Ascending aorta (tissue), 2 donors: Measurements from ENCODE around the gene PCLAF. TPM values are rescaled to one million over a fixed set of nuclear protein-coding genes. Genes with fewer than 3 reads are reported as not detected.

ENCODE experiments used
- DNase-seq, 2 donors: peaks; one replicate each; pipeline ENCODE4 v3.0.0-alpha.2; 2019; ENCODE audit warnings: low spot score in 2 of 2
- H3K27ac ChIP-seq, 2 donors: fragments of 200-600 bp; sonication (generic); one replicate each; pipeline ENCODE4 v1.5.1; 2016 to 2017; ENCODE audit warnings: mild to moderate bottlenecking in 1 of 2
- H3K27me3 ChIP-seq: fragments of 200-600 bp; sonication (generic); one replicate; pipeline ENCODE4 v1.5.1; 2017
- H3K36me3 ChIP-seq, 2 donors: fragments of 200-600 bp; sonication (generic); one replicate each; pipeline ENCODE4 v1.5.1; 2016
- H3K4me1 ChIP-seq, 2 donors: fragments of 200-600 bp; sonication (generic); one replicate each; pipeline ENCODE4 v1.5.1; 2016 to 2017; ENCODE audit warnings: mild to moderate bottlenecking in 1 of 2
- H3K4me3 ChIP-seq, 2 donors: fragments of 200-600 bp; sonication (generic); one replicate each; pipeline ENCODE4 v1.5.1; 2016 to 2017; ENCODE audit warnings: mild to moderate bottlenecking in 1 of 2
- H3K9me3 ChIP-seq, 2 donors: fragments of 200-600 bp; sonication (generic); one replicate each; pipeline ENCODE4 v1.5.1; 2016
- intact Hi-C: fragments of 100-400 bp; cut with DNase I; formaldehyde crosslinking; loops from one replicate; pipeline ENCODE4 v1.15.1; 2023
- total RNA-seq: library from RNA; depleted of rRNA; stranded (reverse); fragments of >200 nt; gene quantifications from one replicate; pipeline ENCODE4 v1.1.0, GENCODE V29; 2016
- TF ChIP-seq, protein P1 (sequence below), 3 experiments: fragments of 200-600 bp in 2 of 3; fragments of 450-650 bp in 1 of 3; sonication (generic) in 2 of 3; IDR thresholded peaks; one replicate each; pipeline ENCODE4 v1.5.1; 2016 to 2019; ENCODE audit warnings: antibody characterized with exemption in 3 of 3, mild to moderate bottlenecking in 1 of 3, moderate library complexity in 1 of 3

The PCLAF gene
- total RNA-seq, 1 donor from 2014 or later: not detected

DNA sequence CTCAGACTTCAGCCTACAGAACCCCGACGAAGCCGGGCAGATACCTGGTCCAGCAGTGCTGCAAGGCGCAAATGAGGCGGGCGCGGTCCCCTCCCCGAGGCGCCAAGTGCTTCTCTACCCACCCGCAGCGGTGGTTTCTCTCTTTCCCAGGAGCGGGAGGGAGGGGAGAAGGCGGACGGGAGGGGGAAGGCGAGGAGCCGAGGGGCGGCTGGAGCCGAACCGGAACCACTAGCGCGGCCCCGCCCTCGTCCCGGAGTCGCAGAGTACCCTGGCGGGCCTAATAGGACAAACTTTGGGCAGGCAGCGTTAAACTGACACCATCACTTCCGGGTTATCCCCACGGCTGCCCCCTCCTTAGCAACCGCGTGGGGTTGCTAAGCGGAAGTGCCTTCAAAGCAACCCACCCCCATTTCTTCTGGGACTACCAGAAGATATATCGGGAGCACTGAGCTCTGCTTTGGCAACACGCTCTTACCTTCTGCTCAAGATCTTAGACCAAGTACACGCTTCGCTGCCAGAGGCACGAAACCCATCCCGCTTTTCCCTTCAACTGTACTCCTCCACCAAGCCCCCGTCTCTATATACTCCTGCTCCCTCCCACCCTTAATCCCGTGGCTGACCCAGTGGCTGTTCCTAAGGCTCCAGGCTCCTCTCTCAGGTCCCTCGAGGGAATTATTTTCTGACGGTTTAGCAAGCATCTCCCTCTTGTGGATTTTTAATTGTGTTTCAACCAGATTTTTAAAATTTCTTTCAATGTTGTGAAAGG lies 25.1 kb downstream of the PCLAF start, which contains the start of gene CSNK1G1:
TSS of gene CSNK1G1 (minus strand) at position 230 of the 766 bp plus-strand sequence. CDS start 55,674 bp downstream, outside the sequence.
- Histone ChIP-seq H3K27ac (peak within 1 kb of the TSS; percentile 27 to 63), H3K9me3 (no peaks in the 10 kb centered on the region), H3K27me3 (no peaks in the 10 kb centered on the region), H3K36me3 (no peaks in the 10 kb centered on the region), H3K4me3 (peak within 1 kb of the TSS; percentile 82 to 97), H3K4me1 (peaks cover 0 to 7% of the 10 kb centered on the region in 2 donors)
- peak; percentile 84 to 97 for DNase-seq
- intact Hi-C loops: loop anchor here (1.0 kb wide), 2 partner anchors 25 to 193 kb away; partner anchors contain the start of genes PCLAF and PPIB
- TF ChIP-seq, protein P1, sequence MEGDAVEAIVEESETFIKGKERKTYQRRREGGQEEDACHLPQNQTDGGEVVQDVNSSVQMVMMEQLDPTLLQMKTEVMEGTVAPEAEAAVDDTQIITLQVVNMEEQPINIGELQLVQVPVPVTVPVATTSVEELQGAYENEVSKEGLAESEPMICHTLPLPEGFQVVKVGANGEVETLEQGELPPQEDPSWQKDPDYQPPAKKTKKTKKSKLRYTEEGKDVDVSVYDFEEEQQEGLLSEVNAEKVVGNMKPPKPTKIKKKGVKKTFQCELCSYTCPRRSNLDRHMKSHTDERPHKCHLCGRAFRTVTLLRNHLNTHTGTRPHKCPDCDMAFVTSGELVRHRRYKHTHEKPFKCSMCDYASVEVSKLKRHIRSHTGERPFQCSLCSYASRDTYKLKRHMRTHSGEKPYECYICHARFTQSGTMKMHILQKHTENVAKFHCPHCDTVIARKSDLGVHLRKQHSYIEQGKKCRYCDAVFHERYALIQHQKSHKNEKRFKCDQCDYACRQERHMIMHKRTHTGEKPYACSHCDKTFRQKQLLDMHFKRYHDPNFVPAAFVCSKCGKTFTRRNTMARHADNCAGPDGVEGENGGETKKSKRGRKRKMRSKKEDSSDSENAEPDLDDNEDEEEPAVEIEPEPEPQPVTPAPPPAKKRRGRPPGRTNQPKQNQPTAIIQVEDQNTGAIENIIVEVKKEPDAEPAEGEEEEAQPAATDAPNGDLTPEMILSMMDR (IDR thresholded peaks at IDR 0.05): peak; percentile 15 to 40 (median 24)

DNA sequence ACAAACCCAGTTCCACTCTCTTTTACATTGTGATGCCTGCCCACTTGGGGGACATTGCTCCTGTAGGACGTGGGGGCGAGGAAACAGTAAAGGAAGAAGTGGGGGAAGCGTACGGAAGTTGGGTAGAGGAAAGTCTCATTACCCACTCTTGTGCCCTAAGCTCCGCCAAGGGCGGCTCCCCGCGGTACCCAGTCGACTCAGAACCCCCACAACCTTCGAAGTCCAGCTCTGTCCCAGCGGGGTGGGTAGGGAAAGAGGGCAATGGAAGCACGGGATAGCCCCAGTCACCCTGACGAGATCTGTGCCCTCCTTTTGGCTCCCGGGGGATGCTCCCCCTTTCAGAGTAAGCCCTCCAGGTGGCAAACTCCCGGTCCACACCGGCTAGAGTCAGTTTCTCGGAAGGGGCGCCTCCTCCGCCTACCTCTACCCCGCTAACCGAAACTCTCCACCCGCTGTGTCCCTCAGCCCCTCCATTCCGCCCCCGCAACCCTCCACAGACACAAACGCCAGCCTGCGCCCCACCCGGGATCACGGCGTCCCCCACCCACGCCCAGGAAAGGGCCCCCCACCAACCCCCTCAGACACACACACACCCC lies 25.8 kb downstream of the PCLAF start:
- H3K9me3 ChIP-seq: no peaks in the 10 kb centered on the region
- H3K4me1 ChIP-seq: peaks cover 0 to 7% of the 10 kb centered on the region in 2 donors
- no peaks in the 10 kb centered on the region for H3K36me3 ChIP-seq
- DNase-seq: no peak
- intact Hi-C loops: no loop called here
- H3K27me3 ChIP-seq: no peaks in the 10 kb centered on the region
- TF ChIP-seq, protein P1 (IDR thresholded peaks at IDR 0.05): no peak
- peak overlapping the region; percentile 27 to 63 for H3K27ac ChIP-seq
- peak overlapping the region; percentile 82 to 97 for H3K4me3 ChIP-seq

DNA sequence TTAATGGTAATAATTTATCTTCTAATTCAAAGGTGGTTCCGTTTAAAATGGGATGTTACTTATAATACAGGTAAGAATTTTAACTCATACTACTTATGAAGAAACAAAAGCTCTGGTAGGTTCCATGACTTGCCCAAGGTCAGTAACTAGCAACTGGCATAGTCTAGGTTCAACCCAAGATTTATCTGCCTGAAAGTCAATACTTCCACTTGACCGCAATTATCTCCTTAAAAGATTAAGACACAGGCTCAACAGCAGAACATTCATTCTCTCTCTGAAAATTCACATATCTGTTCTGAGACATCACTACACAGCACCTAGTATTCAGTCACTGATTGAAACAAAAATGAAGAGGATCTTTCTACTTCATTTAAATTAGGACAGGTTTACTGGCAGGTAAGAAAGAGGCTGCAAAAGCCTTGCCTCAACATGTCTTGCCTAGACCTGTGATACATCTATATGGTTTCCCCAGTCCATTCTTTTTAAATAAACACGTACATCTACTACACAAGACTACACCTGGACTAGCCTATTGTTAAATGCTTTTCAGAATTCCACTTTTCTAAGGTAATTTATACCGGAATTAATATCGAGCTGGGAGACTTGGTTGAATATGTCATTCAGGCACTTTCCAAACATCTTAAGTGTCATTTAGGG lies 26.4 kb downstream of the PCLAF start:
- H3K27me3 ChIP-seq: no peaks in the 10 kb centered on the region
- no peak for DNase-seq
- intact Hi-C loops: no loop called here
- H3K4me3 ChIP-seq: peak overlapping the region; percentile 82 to 97
- TF ChIP-seq, protein P1 (IDR thresholded peaks at IDR 0.05): no peak
- peaks cover 0 to 7% of the 10 kb centered on the region in 2 donors for H3K4me1 ChIP-seq
- no peaks in the 10 kb centered on the region for H3K36me3 ChIP-seq
- no peaks in the 10 kb centered on the region for H3K9me3 ChIP-seq
- peak overlapping the region in 1 of 2 donors; percentile 27 for H3K27ac ChIP-seq

DNA sequence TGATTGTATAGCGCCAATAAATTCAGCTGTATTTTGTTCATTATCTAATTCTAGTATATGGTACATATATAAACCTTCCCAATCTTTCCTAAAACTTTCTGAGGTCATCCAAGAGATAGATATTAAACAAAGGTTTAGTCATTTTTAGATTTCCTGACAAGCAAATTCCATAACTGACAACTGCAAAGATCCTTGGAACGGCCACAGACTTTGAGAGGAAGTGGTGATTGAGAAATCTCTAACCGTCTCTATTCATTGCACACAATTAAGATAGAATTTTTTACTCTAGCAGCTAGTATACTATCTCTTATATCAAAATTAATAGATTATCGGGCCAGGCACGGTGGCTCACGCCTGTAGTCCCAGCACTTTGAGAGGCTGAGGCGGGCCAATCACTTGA lies 30.0 kb downstream of the PCLAF start:
- intact Hi-C loops: no loop called here

GRCh38 chr15:64349375-64349774 lies 31.9 kb downstream of the PCLAF start:
- Histone ChIP-seq H3K4me1 (no peaks in the 10 kb centered on the region), H3K36me3 (peaks cover 0 to 11% of the 10 kb centered on the region in 2 donors), H3K4me3 (no peak overlapping the region), H3K9me3 (no peaks in the 10 kb centered on the region), H3K27me3 (no peaks in the 10 kb centered on the region), H3K27ac (no peak overlapping the region)
- TF ChIP-seq, protein P1 (IDR thresholded peaks at IDR 0.05): no peak
- no peak for DNase-seq
- intact Hi-C loops: no loop called here

More for the DNA sequence above, 30.0 kb downstream of the PCLAF start:
- Histone ChIP-seq H3K36me3 (peaks cover 0 to 11% of the 10 kb centered on the region in 2 donors), H3K27me3 (no peaks in the 10 kb centered on the region), H3K4me3 (no peak overlapping the region), H3K4me1 (peaks cover 0 to 7% of the 10 kb centered on the region in 2 donors), H3K9me3 (no peaks in the 10 kb centered on the region), H3K27ac (no peak overlapping the region)
- DNase-seq: no peak
- TF ChIP-seq, protein P1 (IDR thresholded peaks at IDR 0.05): no peak
